ENCODE measurements around the gene PC.

Gene PC

GRCh38 chr11:66915046-66915832 lies 42.9 kb downstream of the PC start:
- Histone ChIP-seq H3K9me3 (ENCODE audit: severe bottlenecking) (no peaks in the 10 kb centered on the region), H3K4me3 (ENCODE audit: severe bottlenecking) (no peak overlapping the region), H3K4me1 (ENCODE audit: insufficient read depth, poor library complexity, severe bottlenecking) (no peaks in the 10 kb centered on the region), H3K27ac (ENCODE audit: poor library complexity, severe bottlenecking) (no peak overlapping the region), H3K36me3 (ENCODE audit: low read depth) (no peaks in the 10 kb centered on the region), H3K27me3 (ENCODE audit: insufficient read depth, poor library complexity, severe bottlenecking) (no peaks in the 10 kb centered on the region)
- TF ChIP-seq CTCF (IDR thresholded peaks at IDR 0.05; ENCODE audit: poor library complexity, severe bottlenecking): no peak
- DNase-seq (ENCODE audit: low spot score) (no peak), ATAC-seq (ENCODE audit: low read depth) (no peak; the same call in 2 of the 3 replicates)

GRCh38 chr11:66914505-66914904 lies 43.7 kb downstream of the PC start:
- ATAC-seq (ENCODE audit: low read depth) (no peak), DNase-seq (ENCODE audit: low spot score) (no peak)
- no peaks in the 10 kb centered on the region for H3K27me3 ChIP-seq (ENCODE audit: insufficient read depth, poor library complexity, severe bottlenecking)
- H3K4me3 ChIP-seq (ENCODE audit: severe bottlenecking): no peak overlapping the region
- no peaks in the 10 kb centered on the region for H3K4me1 ChIP-seq (ENCODE audit: insufficient read depth, poor library complexity, severe bottlenecking)
- no peaks in the 10 kb centered on the region for H3K36me3 ChIP-seq (ENCODE audit: low read depth)
- H3K27ac ChIP-seq (ENCODE audit: poor library complexity, severe bottlenecking): no peak overlapping the region
- no peak for TF ChIP-seq CTCF (IDR thresholded peaks at IDR 0.05; ENCODE audit: poor library complexity, severe bottlenecking)
- no peaks in the 10 kb centered on the region for H3K9me3 ChIP-seq (ENCODE audit: severe bottlenecking)

GRCh38 chr11:66912911-66913310 lies 45.3 kb downstream of the PC start:
- Histone ChIP-seq H3K36me3 (ENCODE audit: low read depth) (no peaks in the 10 kb centered on the region), H3K27me3 (ENCODE audit: insufficient read depth, poor library complexity, severe bottlenecking) (no peaks in the 10 kb centered on the region), H3K4me1 (ENCODE audit: insufficient read depth, poor library complexity, severe bottlenecking) (no peaks in the 10 kb centered on the region), H3K4me3 (ENCODE audit: severe bottlenecking) (no peak overlapping the region), H3K9me3 (ENCODE audit: severe bottlenecking) (no peaks in the 10 kb centered on the region), H3K27ac (ENCODE audit: poor library complexity, severe bottlenecking) (no peak overlapping the region)
- no peak for DNase-seq (ENCODE audit: low spot score)
- TF ChIP-seq CTCF (IDR thresholded peaks at IDR 0.05; ENCODE audit: poor library complexity, severe bottlenecking): no peak
- no peak for ATAC-seq (ENCODE audit: low read depth)

GRCh38 chr11:66912361-66912760 lies 45.8 kb downstream of the PC start:
- no peaks in the 10 kb centered on the region for H3K36me3 ChIP-seq (ENCODE audit: low read depth)
- no peaks in the 10 kb centered on the region for H3K9me3 ChIP-seq (ENCODE audit: severe bottlenecking)
- H3K27ac ChIP-seq (ENCODE audit: poor library complexity, severe bottlenecking): no peak overlapping the region
- DNase-seq (ENCODE audit: low spot score) (no peak), ATAC-seq (ENCODE audit: low read depth) (no peak)
- H3K4me1 ChIP-seq (ENCODE audit: insufficient read depth, poor library complexity, severe bottlenecking): no peaks in the 10 kb centered on the region
- no peak for TF ChIP-seq CTCF (IDR thresholded peaks at IDR 0.05; ENCODE audit: poor library complexity, severe bottlenecking)
- H3K4me3 ChIP-seq (ENCODE audit: severe bottlenecking): no peak overlapping the region
- H3K27me3 ChIP-seq (ENCODE audit: insufficient read depth, poor library complexity, severe bottlenecking): no peaks in the 10 kb centered on the region

GRCh38 chr11:66910669-66911068 lies 47.5 kb downstream of the PC start:
- no peak for TF ChIP-seq CTCF (IDR thresholded peaks at IDR 0.05; ENCODE audit: poor library complexity, severe bottlenecking)
- ATAC-seq (ENCODE audit: low read depth): no peak
- Histone ChIP-seq H3K27me3 (ENCODE audit: insufficient read depth, poor library complexity, severe bottlenecking) (no peaks in the 10 kb centered on the region), H3K4me3 (ENCODE audit: severe bottlenecking) (no peak overlapping the region), H3K9me3 (ENCODE audit: severe bottlenecking) (no peaks in the 10 kb centered on the region), H3K27ac (ENCODE audit: poor library complexity, severe bottlenecking) (no peak overlapping the region), H3K4me1 (ENCODE audit: insufficient read depth, poor library complexity, severe bottlenecking) (peaks cover 10% of the 10 kb centered on the region), H3K36me3 (ENCODE audit: low read depth) (no peaks in the 10 kb centered on the region)
- DNase-seq (ENCODE audit: low spot score): no peak
